A549 (cell line): ENCODE results near the gene DEFB128. TPM values are rescaled to one million over a fixed set of nuclear protein-coding genes. Genes with fewer than 3 reads are reported as not detected.

ENCODE experiments used
- ATAC-seq, 2 experiments: fragments of 200-7000 bp in 1 of 2; fragments of >200 bp in 1 of 2; cut with Nextera tagmentation in 1 of 2; cut with Tn5 transposase in 1 of 2; 3 replicates each; pipeline versions ENCODE4 v1.8.0 to v1.9.1; 2018 to 2020; ENCODE audit warnings: mild to moderate bottlenecking in 1 of 2, moderate library complexity in 1 of 2
- CTCF ChIA-PET: fragments of 300-600 bp; sonication (Branson Sonifier 250); formaldehyde crosslinking; extraction: SDS; loops from one replicate; lab custom pipeline; 2021; ENCODE audit warnings: antibody characterized with exemption, inconsistent platforms; lab: Yijun Ruan, JAX
- POLR2A ChIA-PET: fragments of 350-600 bp; formaldehyde crosslinking; extraction: SDS; loops from one replicate; lab custom pipeline; 2021; ENCODE audit warnings: antibody characterized with exemption, inconsistent platforms; lab: Yijun Ruan, JAX
- DNase-seq, 2 experiments: peaks; one replicate each; pipeline versions ENCODE4 v3.0.0 to v3.0.0-alpha.2; 2011 to 2016; ENCODE audit warnings: low read depth in 1 of 2, low spot score in 1 of 2
- FAIRE-seq: peaks from 2 replicates; lab custom pipeline; 2011; peaks lifted over from hg19 to GRCh38; lab: Jason Lieb, UNC
- H3K27ac ChIP-seq, 2 experiments: fragments of >200 bp; sonication (Bioruptor Twin); formaldehyde crosslinking; 3 replicates each; pipeline ENCODE4 v1.5.1; 2016 to 2017
- H3K4me1 ChIP-seq: fragments of >200 bp; sonication (Bioruptor Twin); formaldehyde crosslinking; 3 replicates; pipeline ENCODE4 v1.6.1; 2016
- H3K4me2 ChIP-seq: fragments of >200 bp; sonication (Bioruptor Twin); formaldehyde crosslinking; 3 replicates; pipeline ENCODE4 v1.6.1; 2016
- H3K4me3 ChIP-seq: fragments of >200 bp; sonication (Bioruptor Twin); formaldehyde crosslinking; 3 replicates; pipeline ENCODE4 v1.5.1; 2016
- H3K9me3 ChIP-seq: fragments of >200 bp; sonication (Bioruptor Twin); formaldehyde crosslinking; 3 replicates; pipeline ENCODE4 v1.6.1; 2016
- CBX2 ChIP-seq: fragments of 200-600 bp; sonication (generic); IDR thresholded peaks from 2 replicates; pipeline ENCODE4 v1.6.1; 2016; ENCODE audit warnings: low read depth, mild to moderate bottlenecking, borderline replicate concordance
- CBX8 ChIP-seq: fragments of 200-600 bp; sonication (generic); IDR thresholded peaks from 2 replicates; pipeline ENCODE4 v1.6.1; 2016
- CHD2 ChIP-seq: fragments of 150-350 bp; IDR thresholded peaks from 2 replicates; pipeline ENCODE4 v1.6.1; 2014; ENCODE audit warnings: low read length; ENCODE audit not compliant: partially characterized antibody
- EHF ChIP-seq: fragments of 250-450 bp; sonication (Bioruptor Pico); IDR thresholded peaks from 2 replicates; pipeline ENCODE4 v1.5.0; 2020; ENCODE audit warnings: mild to moderate bottlenecking
- EHMT2 ChIP-seq: fragments of 200-600 bp; sonication (generic); IDR thresholded peaks from 2 replicates; pipeline ENCODE4 v1.6.1; 2016; ENCODE audit warnings: antibody characterized with exemption, low read depth, mild to moderate bottlenecking, moderate library complexity
- FOSB ChIP-seq: fragments of 250-450 bp; sonication (Bioruptor Pico); IDR thresholded peaks from 2 replicates; pipeline ENCODE4 v1.5.0; 2020; ENCODE audit warnings: mild to moderate bottlenecking, moderate library complexity
- GATA3 ChIP-seq: IDR thresholded peaks from 2 replicates; pipeline ENCODE4 v1.6.1; 2012; ENCODE audit warnings: borderline replicate concordance
- HDAC2 ChIP-seq: fragments of 200-600 bp; sonication (generic); IDR thresholded peaks from 2 replicates; pipeline ENCODE4 v1.6.1; 2016
- HOXA7 ChIP-seq: fragments of 250-450 bp; sonication (Bioruptor Pico); IDR thresholded peaks from 2 replicates; pipeline ENCODE4 v1.5.0; 2020; ENCODE audit warnings: mild to moderate bottlenecking, moderate library complexity
- NPAS2 ChIP-seq: fragments of 250-450 bp; sonication (Bioruptor Pico); IDR thresholded peaks from 2 replicates; pipeline ENCODE4 v1.8.0; 2022; ENCODE audit warnings: mild to moderate bottlenecking, moderate library complexity, borderline replicate concordance
- RAD21 ChIP-seq, 2 experiments: fragments of >200 bp in 1 of 2; sonication (Bioruptor Twin) in 1 of 2; formaldehyde crosslinking in 1 of 2; IDR thresholded peaks in 1 of 2; conservative IDR thresholded peaks in 1 of 2; 2 replicates in 1 of 2; 3 replicates in 1 of 2; pipeline ENCODE4 v1.6.1; 2012 to 2018; ENCODE audit warnings: inconsistent platforms in 1 of 2
- RCOR1 ChIP-seq: fragments of 150-350 bp; IDR thresholded peaks from 2 replicates; pipeline ENCODE4 v1.6.1; 2014; ENCODE audit warnings: antibody characterized with exemption, low read length, low read depth
- RFX5 ChIP-seq: fragments of 450-650 bp; IDR thresholded peaks from 2 replicates; pipeline ENCODE4 v1.7.1; 2014; ENCODE audit warnings: antibody characterized with exemption, mild to moderate bottlenecking, moderate library complexity
- RNF2 ChIP-seq: fragments of 200-600 bp; sonication (generic); IDR thresholded peaks from 2 replicates; pipeline ENCODE4 v1.6.1; 2016; ENCODE audit warnings: low read depth, mild to moderate bottlenecking, antibody characterized with exemption, moderate library complexity, borderline replicate concordance
- SREBF2 ChIP-seq: fragments of 450-650 bp; IDR thresholded peaks from 2 replicates; pipeline ENCODE4 v1.6.1; 2014; ENCODE audit warnings: mild to moderate bottlenecking, moderate library complexity
- TP53 ChIP-seq: fragments of 250-450 bp; sonication (Bioruptor Pico); IDR thresholded peaks from 2 replicates; pipeline ENCODE4 v1.5.0; 2021; ENCODE audit warnings: mild to moderate bottlenecking, moderate library complexity
- ZC3H11A ChIP-seq: fragments of 450-650 bp; IDR thresholded peaks from 2 replicates; pipeline ENCODE4 v1.6.1; 2014; ENCODE audit warnings: antibody characterized with exemption, mild to moderate bottlenecking
- ZNF302 ChIP-seq: fragments of 250-450 bp; sonication (Bioruptor Pico); IDR thresholded peaks from 2 replicates; pipeline ENCODE4 v1.9.0; 2021; ENCODE audit warnings: inconsistent platforms, mild to moderate bottlenecking, moderate library complexity
- ZSCAN20 ChIP-seq: fragments of 250-450 bp; sonication (Bioruptor Pico); IDR thresholded peaks from 2 replicates; pipeline ENCODE4 v1.8.0; 2022; ENCODE audit warnings: mild to moderate bottlenecking, moderate library complexity
- WGBS: methylation state at CpG from one replicate; pipeline ENCODE4 v1.1.6; 2017; ENCODE audit errors: missing lambda C conversion rate; 5-methylcytosine and 5-hydroxymethylcytosine counted together
- polyA plus RNA-seq, 4 experiments: library from polyadenylated mRNA; depleted of rRNA in 3 of 4; stranded (reverse); fragments of >200 nt; fragmentation: RNase III in 1 of 4; extraction: RNeasy Plus Mini Kit Qiagen cat#74134 plus additional on column Dnase treatment in 1 of 4; gene quantifications; 2 replicates in 3 of 4; 3 replicates in 1 of 4; pipeline ENCODE4 v1.2.3, GENCODE V29; 2011 to 2017
- TF ChIP-seq, protein P1 (sequence below): fragments of >200 bp; sonication (Bioruptor Twin); formaldehyde crosslinking; IDR thresholded peaks from 3 replicates; pipeline ENCODE4 v1.5.1; 2016
- TF ChIP-seq, protein P2 (sequence below): fragments of >200 bp; sonication (Bioruptor Twin); formaldehyde crosslinking; IDR thresholded peaks from 3 replicates; pipeline ENCODE4 v1.6.1; 2016
- TF ChIP-seq, protein P3 (sequence below): fragments of 200-600 bp; sonication (generic); IDR thresholded peaks from 2 replicates; pipeline ENCODE4 v1.6.1; 2016; ENCODE audit warnings: antibody characterized with exemption, mild to moderate bottlenecking, moderate library complexity
- TF ChIP-seq, protein P4 (sequence below): IDR thresholded peaks from 2 replicates; pipeline ENCODE4 v1.6.1; 2012; ENCODE audit warnings: low read depth, borderline replicate concordance

Gene DEFB128
- polyA plus RNA-seq, 2 of the 4 experiments (the other 2 are of a cell fraction) = not detected

DNA sequence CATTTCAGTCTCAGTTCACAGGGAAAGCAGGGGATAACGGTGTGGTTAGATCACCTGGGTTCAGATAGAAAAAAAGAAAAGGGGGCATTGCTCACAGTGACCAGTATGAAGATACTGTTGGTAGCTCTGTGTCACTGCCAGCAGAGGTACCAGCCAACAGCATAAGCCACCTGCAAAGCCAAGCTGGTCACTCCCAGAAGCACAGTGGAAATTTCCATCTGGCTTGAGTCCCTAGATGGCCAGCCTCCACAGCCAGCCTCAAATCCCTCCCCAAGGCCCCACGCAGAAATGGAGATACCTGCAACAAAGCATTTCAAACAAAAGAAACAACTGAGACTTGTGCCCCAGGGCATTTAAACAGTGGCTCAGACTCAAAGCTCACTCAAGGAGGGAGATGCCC is 20.6 kb downstream of the DEFB128 start:
- ATAC-seq (no peak), DNase-seq (no peak), FAIRE-seq (no peak)
- TF ChIP-seq, protein P1, sequence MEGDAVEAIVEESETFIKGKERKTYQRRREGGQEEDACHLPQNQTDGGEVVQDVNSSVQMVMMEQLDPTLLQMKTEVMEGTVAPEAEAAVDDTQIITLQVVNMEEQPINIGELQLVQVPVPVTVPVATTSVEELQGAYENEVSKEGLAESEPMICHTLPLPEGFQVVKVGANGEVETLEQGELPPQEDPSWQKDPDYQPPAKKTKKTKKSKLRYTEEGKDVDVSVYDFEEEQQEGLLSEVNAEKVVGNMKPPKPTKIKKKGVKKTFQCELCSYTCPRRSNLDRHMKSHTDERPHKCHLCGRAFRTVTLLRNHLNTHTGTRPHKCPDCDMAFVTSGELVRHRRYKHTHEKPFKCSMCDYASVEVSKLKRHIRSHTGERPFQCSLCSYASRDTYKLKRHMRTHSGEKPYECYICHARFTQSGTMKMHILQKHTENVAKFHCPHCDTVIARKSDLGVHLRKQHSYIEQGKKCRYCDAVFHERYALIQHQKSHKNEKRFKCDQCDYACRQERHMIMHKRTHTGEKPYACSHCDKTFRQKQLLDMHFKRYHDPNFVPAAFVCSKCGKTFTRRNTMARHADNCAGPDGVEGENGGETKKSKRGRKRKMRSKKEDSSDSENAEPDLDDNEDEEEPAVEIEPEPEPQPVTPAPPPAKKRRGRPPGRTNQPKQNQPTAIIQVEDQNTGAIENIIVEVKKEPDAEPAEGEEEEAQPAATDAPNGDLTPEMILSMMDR = no peak
- no peak for TF ChIP-seq RFX5
- no peak for TF ChIP-seq RNF2
- no peak for TF ChIP-seq CBX8
- TF ChIP-seq, protein P2, sequence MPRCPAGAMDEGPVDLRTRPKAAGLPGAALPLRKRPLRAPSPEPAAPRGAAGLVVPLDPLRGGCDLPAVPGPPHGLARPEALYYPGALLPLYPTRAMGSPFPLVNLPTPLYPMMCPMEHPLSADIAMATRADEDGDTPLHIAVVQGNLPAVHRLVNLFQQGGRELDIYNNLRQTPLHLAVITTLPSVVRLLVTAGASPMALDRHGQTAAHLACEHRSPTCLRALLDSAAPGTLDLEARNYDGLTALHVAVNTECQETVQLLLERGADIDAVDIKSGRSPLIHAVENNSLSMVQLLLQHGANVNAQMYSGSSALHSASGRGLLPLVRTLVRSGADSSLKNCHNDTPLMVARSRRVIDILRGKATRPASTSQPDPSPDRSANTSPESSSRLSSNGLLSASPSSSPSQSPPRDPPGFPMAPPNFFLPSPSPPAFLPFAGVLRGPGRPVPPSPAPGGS = no peak
- no peak for TF ChIP-seq RAD21 (conservative IDR thresholded peaks at IDR 0.05 in 1 of 2, IDR thresholded peaks at IDR 0.05 in 1 of 2)
- TF ChIP-seq NPAS2 = no peak
- TF ChIP-seq, protein P3, sequence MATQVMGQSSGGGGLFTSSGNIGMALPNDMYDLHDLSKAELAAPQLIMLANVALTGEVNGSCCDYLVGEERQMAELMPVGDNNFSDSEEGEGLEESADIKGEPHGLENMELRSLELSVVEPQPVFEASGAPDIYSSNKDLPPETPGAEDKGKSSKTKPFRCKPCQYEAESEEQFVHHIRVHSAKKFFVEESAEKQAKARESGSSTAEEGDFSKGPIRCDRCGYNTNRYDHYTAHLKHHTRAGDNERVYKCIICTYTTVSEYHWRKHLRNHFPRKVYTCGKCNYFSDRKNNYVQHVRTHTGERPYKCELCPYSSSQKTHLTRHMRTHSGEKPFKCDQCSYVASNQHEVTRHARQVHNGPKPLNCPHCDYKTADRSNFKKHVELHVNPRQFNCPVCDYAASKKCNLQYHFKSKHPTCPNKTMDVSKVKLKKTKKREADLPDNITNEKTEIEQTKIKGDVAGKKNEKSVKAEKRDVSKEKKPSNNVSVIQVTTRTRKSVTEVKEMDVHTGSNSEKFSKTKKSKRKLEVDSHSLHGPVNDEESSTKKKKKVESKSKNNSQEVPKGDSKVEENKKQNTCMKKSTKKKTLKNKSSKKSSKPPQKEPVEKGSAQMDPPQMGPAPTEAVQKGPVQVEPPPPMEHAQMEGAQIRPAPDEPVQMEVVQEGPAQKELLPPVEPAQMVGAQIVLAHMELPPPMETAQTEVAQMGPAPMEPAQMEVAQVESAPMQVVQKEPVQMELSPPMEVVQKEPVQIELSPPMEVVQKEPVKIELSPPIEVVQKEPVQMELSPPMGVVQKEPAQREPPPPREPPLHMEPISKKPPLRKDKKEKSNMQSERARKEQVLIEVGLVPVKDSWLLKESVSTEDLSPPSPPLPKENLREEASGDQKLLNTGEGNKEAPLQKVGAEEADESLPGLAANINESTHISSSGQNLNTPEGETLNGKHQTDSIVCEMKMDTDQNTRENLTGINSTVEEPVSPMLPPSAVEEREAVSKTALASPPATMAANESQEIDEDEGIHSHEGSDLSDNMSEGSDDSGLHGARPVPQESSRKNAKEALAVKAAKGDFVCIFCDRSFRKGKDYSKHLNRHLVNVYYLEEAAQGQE = no peak
- no peak for TF ChIP-seq CBX2
- TF ChIP-seq HOXA7 (CRISPR knock-in tag) = no peak
- TF ChIP-seq RCOR1 = no peak
- TF ChIP-seq ZNF302 (CRISPR knock-in tag) = no peak
- no peak for TF ChIP-seq CHD2
- TF ChIP-seq ZC3H11A = no peak
- TF ChIP-seq TP53 (CRISPR knock-in tag) = no peak
- TF ChIP-seq EHF (CRISPR knock-in tag) = no peak
- TF ChIP-seq SREBF2 = no peak
- no peak for TF ChIP-seq HDAC2
- no peak for TF ChIP-seq ZSCAN20 (CRISPR knock-in tag)
- TF ChIP-seq, protein P4, sequence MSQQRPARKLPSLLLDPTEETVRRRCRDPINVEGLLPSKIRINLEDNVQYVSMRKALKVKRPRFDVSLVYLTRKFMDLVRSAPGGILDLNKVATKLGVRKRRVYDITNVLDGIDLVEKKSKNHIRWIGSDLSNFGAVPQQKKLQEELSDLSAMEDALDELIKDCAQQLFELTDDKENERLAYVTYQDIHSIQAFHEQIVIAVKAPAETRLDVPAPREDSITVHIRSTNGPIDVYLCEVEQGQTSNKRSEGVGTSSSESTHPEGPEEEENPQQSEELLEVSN = no peak
- WGBS = 12% methylated on average over 2 of the region's 2 CpGs
- POLR2A ChIA-PET = no interaction called here
- Histone ChIP-seq H3K4me2 (no peak overlapping the region), H3K27ac (no peak overlapping the region), H3K9me3 (no peaks in the 10 kb centered on the region), H3K4me3 (no peak overlapping the region), H3K4me1 (no peaks in the 10 kb centered on the region)
- CTCF ChIA-PET = interaction anchor here (1.4 kb wide), 2 partner anchors 11 to 498 kb away, joined by 4 read pairs; partner anchors contain the start of gene DEFB127

DNA sequence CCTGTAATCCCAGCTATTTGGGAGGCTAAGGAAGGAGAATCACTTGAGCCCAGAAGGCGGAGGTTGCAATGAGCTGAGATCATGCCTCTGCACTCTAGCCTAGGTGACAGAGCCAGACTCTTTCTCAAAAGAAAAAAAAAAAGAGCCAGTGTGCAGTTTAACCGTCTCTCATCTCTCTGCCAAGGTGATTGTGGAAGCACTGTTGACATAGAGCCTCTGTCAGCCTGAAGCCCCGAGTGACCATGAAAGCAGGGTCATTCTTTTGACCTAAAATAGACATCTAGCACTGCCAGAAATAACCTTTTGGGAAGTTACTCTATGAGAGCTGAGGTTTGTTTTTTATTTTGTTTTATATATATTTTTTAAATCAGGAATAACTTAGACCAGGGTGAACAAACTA is 24.9 kb downstream of the DEFB128 start:
- no peaks in the 10 kb centered on the region for H3K9me3 ChIP-seq
- no peak overlapping the region for H3K27ac ChIP-seq
- TF ChIP-seq FOSB (CRISPR knock-in tag) (no peak), GATA3 (no peak), RAD21 (conservative IDR thresholded peaks at IDR 0.05 in 1 of 2, IDR thresholded peaks at IDR 0.05 in 1 of 2) (no peak), EHMT2 (no peak), TP53 (CRISPR knock-in tag) (no peak)
- ChIA-PET POLR2A (interaction anchor here (0.7 kb wide), 1 partner anchor 180 kb away, joined by 3 read pairs; no protein-coding TSS in a partner anchor), CTCF (interaction anchor here (1.9 kb wide), 1 partner anchor 27 kb away, joined by 7 read pairs; no protein-coding TSS in a partner anchor)
- ATAC-seq (no peak), FAIRE-seq (no peak), DNase-seq (no peak)
- no peak overlapping the region for H3K4me3 ChIP-seq
- 19% methylated on average over 3 of the region's 3 CpGs for WGBS
- no peak overlapping the region for H3K4me2 ChIP-seq
- no peaks in the 10 kb centered on the region for H3K4me1 ChIP-seq
